ENCODE results near the gene RENBP. TPM values are rescaled to one million over a fixed set of nuclear protein-coding genes. Genes with fewer than 3 reads are reported as not detected.

Gene RENBP
- total and polyA plus RNA-seq, 9 of the 15 experiments (the other 6 are each of a cell fraction or from before 2014, with no cell fraction given): 0.07 to 14.8 (median 10.6) TPM; not detected in 1

GRCh38 chrX:153972368-153973126 is 28.1 kb upstream of the RENBP start, which contains the start of gene TMEM187 (continued):
- peak; percentile 71 for TF ChIP-seq GMEB1 (CRISPR knock-in tag; IDR thresholded peaks at IDR 0.05)
- TF ChIP-seq ZNF174 (CRISPR knock-in tag; IDR thresholded peaks at IDR 0.05): no peak
- TF ChIP-seq HDAC3 (IDR thresholded peaks at IDR 0.05; ENCODE audit: borderline replicate concordance, partially characterized antibody): no peak
- TF ChIP-seq DEAF1 (CRISPR knock-in tag; IDR thresholded peaks at IDR 0.05): no peak
- no peak for TF ChIP-seq TEAD4 (IDR thresholded peaks at IDR 0.05; ENCODE audit: low read length)
- no peak for TF ChIP-seq TEAD4 (CRISPR knock-in tag; IDR thresholded peaks at IDR 0.05; ENCODE audit: borderline replicate concordance)
- TF ChIP-seq ZBTB12 (CRISPR knock-in tag; IDR thresholded peaks at IDR 0.05): peak; percentile 31; the same call in 1 of the 2 replicates
- TF ChIP-seq DMBX1 (CRISPR knock-in tag; IDR thresholded peaks at IDR 0.05; ENCODE audit: borderline replicate concordance): no peak
- no peak for TF ChIP-seq GTF2E2 (tag; IDR thresholded peaks at IDR 0.05)
- TF ChIP-seq KAT7 (CRISPR knock-in tag; IDR thresholded peaks at IDR 0.05; ENCODE audit: borderline replicate concordance): no peak
- no peak for TF ChIP-seq MEF2A (IDR thresholded peaks at IDR 0.05; ENCODE audit: control insufficient read depth, low read depth, low read length)
- TF ChIP-seq THAP7 (CRISPR knock-in tag; IDR thresholded peaks at IDR 0.05): peak; percentile 46; the same call in 1 of the 2 replicates
- TF ChIP-seq ATF3 (IDR thresholded peaks at IDR 0.05): no peak
- no peak for TF ChIP-seq ATF3 (CRISPR knock-in tag; conservative IDR thresholded peaks at IDR 0.05)
- no peak for TF ChIP-seq HMGXB4 (CRISPR knock-in tag; IDR thresholded peaks at IDR 0.05)
- no peak for TF ChIP-seq NR3C1 (CRISPR knock-in tag; IDR thresholded peaks at IDR 0.05)
- no peak for TF ChIP-seq DLX4 (CRISPR knock-in tag; IDR thresholded peaks at IDR 0.05)
